ENCODE data around the gene ZNF652.
"Not testable (repeated sequence)": the region's sequence is repeated elsewhere in the genome, so short reads cannot be mapped to it uniquely, and the experiment has no call there.

The ZNF652 gene

DNA sequence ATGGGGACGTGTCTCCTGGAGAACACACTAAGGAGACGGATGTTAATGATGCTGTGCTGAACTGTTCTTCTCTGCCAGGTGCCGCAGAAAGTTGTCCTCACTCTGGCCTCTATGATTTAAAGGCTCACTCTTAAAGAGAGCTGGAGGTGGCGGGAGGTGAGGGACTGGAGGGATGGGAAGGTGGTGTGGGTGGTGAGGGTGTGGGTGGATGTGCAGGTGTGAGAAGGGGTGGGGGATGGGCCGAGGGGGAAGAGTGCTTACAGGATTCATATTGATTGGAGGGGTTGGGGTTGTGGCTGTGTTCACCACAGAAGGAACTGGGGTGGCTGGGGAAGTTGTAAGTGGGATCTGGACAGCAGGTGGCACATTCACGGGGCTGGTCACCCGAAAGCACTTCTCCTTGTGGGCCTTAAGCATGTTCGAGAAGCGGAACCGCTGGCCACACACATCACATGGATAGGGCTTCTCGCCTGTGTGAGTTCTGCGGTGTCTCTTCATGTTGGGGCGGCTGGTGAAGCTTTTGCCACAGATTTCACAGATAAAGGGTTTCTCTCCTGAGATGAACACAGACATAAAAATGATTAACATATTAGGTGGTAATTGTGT lies 63.6 kb downstream of the ZNF652 start:
- no peak for DNase-seq

DNA sequence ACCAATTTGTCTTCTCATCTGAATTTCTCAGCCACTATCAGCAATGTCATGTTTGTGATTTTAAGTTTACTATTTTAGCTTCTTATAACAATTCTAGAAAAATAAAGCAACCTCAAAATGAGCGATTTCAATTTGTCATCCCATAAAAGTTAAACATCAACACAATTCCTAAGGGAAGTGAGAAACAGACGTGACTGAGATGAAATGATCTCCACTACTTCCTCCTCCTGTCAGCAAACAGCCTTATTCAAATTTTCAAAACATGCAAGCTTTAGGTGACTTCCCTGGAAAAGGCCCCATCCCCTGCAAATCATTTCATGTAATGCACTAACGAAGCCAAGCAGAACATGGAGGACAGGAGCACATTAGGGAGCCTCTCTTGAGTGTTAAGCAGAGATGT lies 64.9 kb downstream of the ZNF652 start:
- DNase-seq: no peak

DNA sequence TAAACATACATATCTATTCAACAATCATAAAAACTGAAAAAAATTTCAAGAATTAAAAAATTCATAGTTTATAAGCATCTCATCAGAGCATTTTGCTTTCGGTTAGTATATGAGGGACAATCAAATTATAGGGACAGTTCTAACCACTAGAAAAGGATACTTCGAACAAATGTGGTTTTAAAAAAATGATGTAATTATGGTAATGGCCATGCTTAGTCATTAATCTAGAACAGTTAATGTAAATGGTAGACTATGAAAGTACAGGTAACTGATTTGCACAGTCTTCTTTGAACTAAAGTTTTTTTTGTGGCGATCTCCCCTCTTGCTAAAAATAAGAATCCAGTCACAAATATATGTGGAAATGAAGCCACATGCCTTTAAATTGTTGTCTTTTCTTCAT lies 67.9 kb downstream of the ZNF652 start:
- DNase-seq: no peak

DNA sequence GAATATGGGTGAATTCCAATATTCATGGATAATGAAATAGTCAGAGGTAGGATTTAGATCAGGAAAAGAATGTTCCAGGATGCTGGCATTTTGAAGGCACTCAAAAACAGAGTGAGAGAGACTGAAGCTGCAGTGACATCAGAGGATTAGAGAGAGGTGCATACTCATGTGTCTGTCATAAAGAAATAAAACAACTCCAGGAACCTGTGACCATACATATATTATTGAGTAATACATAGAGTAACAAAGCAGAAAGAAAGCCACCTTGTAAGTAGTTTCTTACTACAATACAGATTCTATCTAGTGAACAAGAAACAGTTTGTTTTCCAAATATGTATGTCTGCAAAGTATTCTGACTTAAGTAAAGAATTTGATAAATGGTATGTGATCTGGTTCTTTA lies 69.1 kb downstream of the ZNF652 start:
- no peak for DNase-seq

DNA sequence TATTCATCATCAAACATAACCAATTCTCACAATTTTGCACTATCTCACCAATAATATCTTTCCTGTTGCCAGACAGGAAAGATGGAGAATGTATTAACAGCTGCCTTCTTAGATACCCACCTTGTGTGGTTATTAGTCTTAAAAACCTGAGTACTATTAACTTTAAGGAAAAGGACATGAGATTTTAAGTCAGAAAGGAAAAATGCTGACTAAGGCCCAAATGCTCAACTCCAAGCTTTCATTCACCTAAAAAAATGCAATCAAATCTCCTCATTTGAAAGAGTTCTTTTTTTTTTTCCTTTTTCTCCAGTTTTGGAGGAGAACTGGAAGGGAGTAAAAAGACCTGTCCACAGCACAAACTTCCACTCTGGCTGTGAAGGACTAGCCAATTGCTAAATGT lies 70.1 kb downstream of the ZNF652 start:
- no peak for DNase-seq

DNA sequence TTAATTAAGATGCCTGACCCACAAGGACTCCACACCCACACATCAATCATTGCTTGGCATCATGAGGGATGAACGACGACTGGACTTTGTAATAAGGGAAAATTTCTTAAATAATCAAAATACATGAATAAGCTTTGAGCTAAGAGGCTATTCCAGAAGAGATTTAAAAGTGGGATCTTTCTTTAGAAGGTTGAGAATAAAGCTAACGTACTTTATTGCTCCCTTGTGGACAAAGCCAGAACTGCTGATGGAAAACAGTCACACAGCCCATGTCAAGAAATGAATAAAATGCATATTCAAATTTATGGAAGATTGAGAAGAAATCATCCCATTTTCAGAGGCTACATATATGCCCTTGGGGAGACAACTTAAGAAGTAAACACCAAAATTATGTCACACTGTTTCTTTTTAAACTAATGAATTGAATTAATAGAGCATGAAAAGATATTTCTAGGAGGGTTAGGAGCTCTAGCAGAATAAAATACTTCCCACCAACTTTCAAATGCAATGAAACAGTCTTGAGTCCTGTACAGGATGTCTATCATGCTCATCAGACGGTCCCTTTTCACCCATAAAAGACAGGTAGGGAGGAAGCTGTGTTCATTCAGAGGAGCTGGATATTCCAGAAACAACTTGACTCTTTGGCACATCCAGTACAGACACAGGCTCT lies 71.2 kb downstream of the ZNF652 start:
- DNase-seq: no peak

DNA sequence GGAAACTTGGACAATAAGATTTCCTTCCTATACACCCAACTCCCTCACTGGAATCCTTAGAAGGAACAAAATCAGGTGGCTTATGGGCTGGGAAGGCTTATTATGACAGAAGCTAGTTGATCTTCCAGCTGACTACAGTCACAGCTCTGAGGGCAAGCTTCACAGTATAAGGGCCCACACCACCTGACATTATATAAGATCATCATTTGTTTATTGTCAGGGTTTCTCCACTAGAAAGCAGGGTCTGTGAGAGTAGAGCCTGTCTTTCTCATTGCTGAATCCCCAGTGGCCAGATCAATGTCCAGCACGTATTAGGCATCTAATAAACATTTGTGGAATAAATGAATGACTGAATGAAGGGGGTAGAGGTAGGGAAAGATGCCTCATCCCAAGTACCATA lies 73.7 kb downstream of the ZNF652 start:
- DNase-seq: no peak

DNA sequence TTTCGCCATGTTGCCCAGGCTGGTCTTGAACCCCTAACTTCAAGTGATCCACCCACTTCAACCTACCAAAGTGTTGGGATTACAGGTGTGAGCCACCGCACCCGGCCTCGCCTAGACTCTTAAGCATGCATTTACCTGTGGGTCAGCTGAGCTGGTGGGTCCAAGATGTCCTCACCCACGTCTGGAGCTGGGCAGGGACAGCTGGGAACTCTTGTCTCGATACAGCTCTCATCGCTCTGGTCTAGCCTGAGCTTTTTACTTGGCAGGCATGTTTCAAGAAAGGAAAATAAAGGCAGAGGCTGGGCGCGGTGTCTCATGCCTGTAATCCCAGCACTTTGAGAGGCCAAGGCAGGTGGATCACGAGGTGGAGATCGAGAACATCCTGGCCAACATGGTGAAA lies 74.6 kb downstream of the ZNF652 start:
- DNase-seq: no peak

DNA sequence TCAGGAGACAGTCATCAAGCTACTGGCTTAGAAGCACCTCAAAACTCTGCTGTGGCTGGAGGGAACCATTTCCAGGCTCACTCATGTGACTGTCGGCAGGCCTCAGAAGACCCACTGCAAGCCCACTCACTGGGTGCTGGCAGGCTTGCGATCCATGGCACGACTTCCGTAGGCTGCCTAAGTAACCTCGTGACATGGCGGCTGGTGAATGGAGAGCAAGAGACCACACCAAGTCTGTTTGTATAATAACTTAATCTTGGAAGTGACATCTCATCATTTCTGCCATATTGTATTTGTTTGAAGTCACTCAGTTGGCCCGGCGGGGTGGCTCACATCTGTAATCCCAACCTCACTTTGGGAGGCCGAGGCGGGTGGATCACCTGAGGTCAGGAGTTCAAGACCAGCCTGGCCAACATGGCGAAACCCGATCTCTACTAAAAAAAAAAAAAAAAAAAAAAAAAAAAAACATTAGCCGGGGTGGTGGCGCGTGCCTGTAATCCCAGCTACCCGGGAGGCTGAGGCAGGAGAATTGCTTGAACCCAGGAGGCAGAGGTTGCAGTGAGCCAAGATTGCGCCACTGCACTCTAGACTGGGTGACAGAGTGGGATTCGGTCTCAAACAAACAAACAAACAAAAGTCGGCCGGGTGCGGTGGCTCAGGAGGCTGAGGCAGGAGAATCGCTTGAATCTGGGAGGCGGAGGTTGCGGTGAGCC lies 75.6 kb downstream of the ZNF652 start:
- DNase-seq: not testable (repeated sequence)

DNA sequence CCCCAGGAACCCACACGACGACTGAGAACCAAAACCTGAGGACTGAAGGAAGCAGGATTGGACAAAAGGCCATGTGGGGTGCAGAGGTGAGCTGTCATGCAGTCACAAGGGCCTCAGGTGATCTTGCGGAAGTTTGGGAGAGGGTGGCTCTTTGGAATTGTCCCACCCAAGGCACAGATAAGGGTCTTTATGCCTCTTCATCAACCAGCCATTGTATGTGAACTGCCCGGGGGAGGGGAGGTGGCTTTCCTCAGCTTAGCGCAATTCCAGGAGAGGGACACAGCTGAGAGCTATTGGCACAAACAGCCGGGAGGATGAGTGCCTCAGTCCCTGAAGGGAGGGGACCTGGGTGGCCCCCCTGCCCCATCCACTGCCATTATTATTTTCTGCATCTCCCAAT lies 76.3 kb downstream of the ZNF652 start:
- DNase-seq: no peak

DNA sequence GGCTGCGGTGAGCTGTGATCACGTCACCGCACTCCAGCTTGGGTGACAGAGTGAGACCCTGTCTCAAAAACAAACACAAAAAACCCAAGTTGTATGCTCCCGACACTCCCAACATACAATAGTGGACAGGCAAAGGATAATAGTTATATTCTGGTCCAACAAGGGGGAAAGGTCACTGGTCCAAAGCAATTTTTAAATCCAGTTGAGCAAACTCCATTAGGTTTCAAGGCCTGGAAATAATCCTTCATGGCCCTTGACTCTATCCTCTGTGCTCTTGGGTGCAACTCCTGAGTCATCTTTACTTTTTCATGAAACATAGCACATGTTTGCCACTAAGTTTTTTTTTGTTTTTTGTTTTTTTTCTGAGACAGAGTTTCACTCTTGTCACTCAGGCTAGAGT lies 81.1 kb downstream of the ZNF652 start:
- no peak for DNase-seq

DNA sequence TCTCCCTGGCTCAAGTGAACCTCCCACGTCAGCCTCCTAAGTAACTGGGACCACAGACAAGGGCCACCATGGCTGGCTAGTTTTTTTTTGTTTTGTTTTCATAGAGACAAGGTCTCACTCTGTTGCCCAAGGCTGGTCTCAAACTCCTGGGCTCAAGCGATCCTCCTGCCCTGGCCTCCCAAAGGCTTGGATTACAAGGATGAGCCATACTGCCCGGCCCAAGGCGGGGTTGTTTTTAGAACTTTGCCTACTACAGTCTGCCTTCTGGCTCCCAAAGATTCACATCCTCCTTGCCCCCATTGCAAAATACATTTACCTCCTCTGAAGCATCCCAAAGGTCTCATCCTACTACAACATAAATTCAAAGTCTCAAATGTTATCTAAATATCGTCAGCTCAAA lies 82.0 kb downstream of the ZNF652 start:
- no peak for DNase-seq

DNA sequence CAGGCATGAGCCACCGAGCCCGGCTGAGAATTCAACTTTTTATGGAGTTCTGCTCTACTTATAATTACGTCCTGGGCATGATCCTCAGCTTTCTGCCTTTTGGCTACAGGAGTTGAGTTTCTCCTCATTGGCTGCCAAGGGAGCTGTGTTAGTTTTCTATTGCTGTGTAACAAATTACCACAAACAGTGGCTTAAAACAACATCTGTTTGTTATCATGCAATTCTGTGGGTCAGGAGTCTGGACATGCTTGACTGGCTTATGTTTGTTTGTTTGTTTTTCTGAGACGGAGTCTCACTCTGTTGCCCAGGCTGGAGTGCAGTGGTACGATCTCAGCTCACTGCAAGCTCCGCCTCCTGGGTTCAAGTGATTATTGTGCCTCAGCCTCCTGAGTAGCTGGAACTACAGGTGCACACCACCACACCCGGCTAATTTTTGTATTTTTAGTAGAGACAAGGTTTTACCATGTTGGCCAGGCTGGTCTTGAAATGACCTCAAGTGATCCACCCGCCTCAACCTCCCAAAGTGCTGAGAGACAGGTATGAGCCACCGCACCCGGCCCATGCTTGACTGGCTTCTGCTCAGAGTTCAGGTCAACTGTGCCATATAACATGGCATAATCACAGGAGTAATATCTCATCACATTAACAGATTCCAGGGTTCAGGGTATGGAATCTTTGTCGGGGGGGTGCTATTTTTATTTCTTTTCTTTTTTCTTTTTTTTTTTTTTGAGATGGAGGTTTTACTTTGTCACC lies 82.6 kb downstream of the ZNF652 start:
- not testable (repeated sequence) for DNase-seq

DNA sequence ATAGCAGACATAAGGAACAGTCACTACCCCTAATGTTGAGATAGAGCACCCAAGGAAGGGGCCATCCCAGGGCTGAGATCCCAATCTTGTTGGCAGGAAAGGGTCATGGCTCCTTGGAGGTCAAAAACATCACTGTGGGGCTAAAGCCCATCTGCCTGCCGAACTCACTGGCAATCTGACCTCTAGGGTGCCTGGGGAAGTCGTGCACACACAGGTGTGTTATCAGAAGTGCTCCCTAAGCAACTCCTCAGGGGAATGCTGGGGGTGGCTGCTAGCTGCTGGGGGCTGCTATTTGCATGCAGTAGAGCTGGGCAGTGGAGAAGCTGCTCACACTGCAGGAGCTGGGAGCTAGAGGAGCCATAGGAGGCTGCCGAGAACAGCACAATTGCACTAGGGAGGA lies 84.0 kb downstream of the ZNF652 start:
- DNase-seq: no peak

DNA sequence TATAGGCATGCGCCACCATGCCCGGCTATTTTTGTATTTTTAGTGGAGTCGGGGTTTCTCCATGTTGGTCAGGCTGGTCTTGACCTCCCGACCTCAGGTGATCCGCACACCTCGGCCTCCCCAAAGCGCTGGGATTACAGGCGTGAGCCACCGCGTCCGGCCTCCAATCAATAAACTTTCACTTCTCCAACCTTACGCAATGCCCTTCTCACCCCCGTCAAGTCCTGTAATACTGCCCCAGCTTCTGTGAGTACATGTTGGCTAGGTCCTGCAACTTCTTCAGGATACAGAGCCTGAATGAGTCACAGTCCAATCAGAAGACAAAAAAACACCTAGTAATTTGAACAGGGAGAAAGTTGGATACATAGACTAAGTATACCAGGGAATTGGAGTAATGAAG lies 84.4 kb downstream of the ZNF652 start:
- DNase-seq: no peak

DNA sequence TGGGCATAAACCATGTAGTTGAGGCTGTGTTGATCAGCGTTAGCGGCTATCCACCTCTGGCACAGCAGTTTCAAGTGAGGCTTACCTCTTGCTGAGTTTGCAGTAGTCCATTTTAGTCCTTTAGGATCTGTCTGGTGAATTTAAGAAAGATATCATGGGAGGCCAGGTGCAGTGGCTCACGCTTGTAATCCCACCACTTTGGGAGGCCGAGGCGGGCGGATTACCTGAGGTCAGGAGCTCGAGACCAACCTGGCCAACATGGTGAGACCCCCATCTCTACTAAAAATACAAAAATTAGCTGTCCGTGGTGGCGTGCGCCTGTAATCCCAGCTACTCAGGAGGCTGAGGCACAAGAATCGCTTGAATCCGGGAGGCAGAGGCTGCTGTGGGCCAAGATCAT lies 86.1 kb downstream of the ZNF652 start:
- not testable (repeated sequence) for DNase-seq

DNA sequence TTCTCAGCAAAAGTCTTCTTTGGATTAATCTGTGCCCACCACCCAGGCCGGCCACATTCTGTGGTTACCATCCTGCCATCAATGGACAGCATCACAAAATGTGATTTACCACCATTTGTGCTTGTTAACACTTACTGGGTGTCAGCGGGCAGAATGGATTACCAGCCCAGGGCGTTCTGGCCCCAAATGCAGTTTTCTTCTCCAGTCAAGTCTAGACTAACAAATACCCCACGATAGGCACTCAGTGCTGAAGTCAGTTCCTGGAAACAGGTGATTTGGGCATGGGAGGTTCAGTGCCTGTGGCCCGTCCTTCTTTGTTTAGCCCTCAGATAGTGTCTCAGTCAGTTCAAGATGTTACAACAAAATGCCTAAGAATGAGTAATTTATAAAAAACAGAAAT lies 92.7 kb downstream of the ZNF652 start:
- no peak for DNase-seq

DNA sequence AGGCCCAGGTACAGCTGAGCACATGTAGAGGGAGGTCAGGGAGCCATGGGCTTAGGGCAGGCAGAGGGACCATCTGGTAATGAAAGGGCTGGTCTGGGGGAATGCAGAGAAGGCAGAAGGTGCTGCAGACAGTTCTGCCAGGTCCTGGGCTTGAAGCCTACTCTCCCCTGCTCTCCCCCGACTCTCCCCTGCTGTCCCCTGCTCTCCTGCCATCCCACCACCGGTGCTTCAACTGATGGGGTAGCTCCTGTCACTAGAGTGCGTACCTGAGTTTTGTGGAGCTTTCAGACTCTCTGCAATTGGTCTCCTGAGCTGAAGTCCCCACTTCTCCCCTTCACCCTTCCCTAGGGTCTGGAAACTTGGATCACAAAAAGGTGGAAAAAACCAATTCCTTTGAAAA lies 94.1 kb downstream of the ZNF652 start:
- DNase-seq: no peak

DNA sequence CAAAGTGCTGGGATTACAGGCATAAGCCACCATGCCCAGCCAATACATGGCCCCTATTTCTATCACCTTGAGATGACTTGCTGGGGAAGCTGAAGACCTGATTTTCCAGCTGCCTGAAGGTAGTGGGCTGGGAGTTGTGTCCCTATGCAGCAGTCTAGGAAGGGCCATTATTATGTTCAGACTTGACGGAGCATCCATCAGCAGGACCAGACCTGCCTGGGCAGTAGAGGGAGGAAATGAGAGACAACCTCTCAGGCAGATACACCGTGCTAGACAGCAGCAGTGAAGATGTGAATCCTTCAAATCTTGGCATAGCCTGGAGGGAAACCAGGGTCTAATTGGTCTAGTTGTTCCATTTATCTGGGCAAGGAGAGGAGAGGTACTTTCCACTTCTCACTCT lies 95.8 kb downstream of the ZNF652 start:
- DNase-seq: no peak

DNA sequence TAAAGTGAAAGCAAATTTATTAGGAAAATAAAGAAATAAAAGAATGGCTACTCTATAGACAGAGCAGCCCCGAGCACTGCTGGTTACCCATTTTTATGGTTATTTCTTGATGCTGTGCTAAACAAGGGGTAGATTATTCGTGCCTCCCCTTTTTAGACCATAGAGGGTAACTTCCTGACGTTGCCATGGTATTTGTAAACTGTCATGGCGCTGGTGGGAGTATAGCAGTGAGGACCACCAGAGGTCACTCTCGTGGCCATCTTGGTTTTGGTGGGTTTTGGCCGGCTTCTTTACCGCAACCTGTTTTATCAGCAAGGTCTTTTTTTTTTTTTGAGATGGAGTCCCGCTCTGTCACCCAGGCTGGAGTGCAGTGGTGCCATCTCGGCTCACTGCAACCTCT lies 100.5 kb downstream of the ZNF652 start:
- DNase-seq: not testable (repeated sequence)

DNA sequence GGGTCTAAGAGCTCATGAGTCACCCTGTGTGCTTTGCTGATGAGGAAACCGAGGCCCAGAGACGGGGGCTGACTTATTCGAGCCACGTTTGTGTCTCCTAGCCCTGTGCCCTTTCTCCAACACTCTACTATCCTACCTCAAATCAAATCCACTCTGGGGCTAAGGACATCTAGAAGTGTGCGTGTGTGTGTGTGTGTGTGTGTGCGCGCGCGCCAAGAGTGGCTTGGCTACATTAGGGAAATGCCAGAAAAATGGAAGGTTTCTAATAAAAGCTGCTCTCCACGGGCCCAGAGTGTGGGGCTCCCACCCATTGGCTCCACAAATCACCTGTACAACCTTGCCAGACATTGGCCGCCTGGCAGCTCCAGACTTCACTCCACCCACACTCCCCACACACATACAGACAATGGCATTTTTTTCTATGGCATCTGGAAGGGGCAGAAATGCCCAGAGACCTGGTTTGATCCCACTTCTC lies 101.2 kb downstream of the ZNF652 start:
- DNase-seq: no peak

DNA sequence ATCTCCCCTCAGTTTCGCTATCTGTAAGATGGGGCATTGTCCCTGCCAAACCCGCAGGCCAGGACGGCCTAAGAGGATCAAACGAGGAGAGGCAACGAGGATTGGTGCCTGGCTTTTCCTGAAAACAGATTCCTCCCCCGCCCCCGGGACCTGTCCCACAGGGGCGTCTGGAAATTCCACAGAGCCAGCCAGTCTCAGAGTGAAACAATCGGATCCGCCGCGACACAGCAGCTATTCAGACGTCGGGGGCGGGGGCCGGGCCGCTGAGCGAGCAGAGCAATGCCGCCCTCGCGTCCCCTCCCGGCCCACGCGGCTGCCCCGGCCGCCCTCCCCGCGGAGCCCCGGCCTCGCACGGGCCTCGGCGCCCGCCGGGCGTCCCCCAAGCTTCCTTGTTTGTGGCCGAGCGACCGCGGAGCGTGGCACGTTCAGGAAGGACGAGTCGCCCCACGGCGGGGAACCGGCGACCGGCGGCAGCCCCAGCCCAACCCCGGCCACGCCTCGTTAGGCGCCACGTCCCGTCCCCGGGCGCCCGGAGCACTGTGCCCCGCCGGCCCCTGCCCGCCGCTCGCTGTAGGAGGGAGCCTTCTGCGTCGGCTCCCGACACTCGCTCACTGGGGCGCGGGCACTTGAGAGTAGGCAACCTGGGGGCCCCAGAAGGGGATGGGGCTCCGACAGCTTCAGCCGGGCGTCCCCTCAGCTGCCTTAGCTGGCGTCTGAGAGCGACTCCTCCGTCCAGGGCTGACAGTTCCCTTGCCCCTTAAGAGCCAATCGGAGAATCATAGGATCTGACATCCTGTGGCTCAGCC lies 101.8 kb downstream of the ZNF652 start:
- peak; percentile 62 for DNase-seq

DNA sequence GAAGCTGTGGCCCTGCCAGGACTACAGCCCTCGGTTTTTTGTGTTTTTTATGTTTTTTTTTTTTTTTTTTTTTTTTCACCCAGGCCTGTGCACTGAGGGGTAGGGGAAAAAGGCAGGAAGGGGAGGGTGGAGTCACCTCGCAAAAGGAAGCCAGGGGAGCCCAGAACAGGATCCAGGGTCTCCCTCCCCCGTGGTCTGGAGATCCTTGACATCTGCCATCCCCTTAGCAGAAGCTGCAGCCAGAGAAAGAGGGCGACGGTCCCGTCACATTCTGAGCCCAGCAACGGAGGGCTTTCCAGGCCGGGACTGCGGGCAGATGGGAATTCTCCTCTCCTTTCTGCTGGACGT lies 102.4 kb downstream of the ZNF652 start:
- DNase-seq: no peak

Measured in activated T-cell treated with anti-CD3 and anti-CD28 coated beads, Interleukin-2, amount 50 U/mL, for 1 hour (primary cell).